Erythroblast (primary cell): ENCODE data around the gene IRX2.

Experiments
- DNase-seq, 2 experiments: peaks; one replicate each; lab custom pipeline; 2025; lab: John Stamatoyannopoulos, UW
- GATA1 ChIP-seq: IDR thresholded peaks from 2 replicates; pipeline ENCODE4 v1.6.1; 2011; ENCODE audit warnings: low read depth, mild to moderate bottlenecking, control low read depth, low read length, moderate library complexity
- POLR2A ChIP-seq: IDR thresholded peaks from 2 replicates; pipeline ENCODE4 v1.6.1; 2011; ENCODE audit warnings: mild to moderate bottlenecking, low read length

IRX2 gene

GRCh38 chr5:2761921-2762488, 10.5 kb upstream of the IRX2 start:
- TF ChIP-seq GATA1 = no peak
- TF ChIP-seq POLR2A = no peak
- no peak for DNase-seq

DNA sequence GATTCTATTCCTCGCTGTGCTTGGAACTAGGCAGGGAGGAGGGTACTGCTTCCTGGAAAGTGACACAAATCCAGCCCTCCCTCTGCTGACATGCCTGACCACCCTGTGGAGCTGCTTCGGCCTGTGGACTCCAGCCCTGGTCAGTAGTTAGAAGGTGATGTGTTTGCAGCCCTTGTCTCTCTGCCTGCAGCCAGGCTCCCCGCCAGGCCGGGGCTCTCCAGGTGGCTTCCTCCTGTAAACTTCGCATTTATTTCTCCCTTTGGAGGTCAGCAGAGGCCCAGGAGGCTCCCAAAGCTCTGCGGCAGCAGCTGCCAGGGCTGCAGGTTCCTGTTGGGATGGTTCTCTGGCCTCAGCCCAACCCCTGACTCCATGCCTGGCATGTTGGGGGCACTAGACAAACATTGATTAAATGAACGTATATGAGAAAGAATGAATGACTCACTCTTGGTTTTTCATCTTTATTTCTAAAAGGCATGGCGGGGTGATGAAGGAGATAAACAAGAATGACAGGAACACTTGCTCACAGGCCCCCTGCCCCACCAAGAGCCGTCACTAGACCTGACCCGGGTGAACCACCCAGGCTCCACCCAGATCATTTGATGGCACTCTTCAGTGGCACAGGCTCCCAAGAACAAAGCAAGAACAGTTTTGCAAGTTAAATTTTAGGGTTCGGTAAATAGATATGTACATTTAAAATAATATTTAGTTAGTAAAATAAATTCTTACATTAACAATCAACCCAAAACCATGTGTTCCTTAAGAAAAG, 8.4 kb upstream of the IRX2 start:
- DNase-seq = no peak
- TF ChIP-seq POLR2A (no peak), GATA1 (no peak)

GRCh38 chr5:2759091-2759490, 7.6 kb upstream of the IRX2 start:
- no peak for DNase-seq
- no peak for TF ChIP-seq POLR2A
- TF ChIP-seq GATA1 = no peak

DNA sequence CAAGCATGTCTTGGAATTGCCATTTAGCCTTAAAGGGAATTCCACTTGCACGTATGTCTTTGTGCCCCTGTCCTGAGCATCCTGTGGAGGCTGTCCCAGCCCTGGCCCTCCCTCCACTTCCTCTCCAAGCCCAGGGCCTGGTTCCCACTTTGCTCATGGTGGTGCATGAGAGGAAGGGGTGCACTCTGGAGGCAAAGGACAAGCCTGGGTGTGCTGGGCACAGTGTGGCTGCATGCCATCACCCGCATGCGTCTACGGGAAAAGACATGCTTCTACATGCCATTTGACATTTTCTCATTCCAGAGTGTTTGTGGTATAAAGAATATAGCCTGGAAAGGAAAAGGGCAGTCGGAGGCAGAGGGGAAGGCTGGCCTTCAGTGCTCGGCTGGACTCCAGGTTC, 7.2 kb upstream of the IRX2 start:
- DNase-seq = no peak
- no peak for TF ChIP-seq POLR2A
- TF ChIP-seq GATA1 = no peak

GRCh38 chr5:2757563-2758351, 6.3 kb upstream of the IRX2 start:
- no peak for DNase-seq
- no peak for TF ChIP-seq GATA1
- no peak for TF ChIP-seq POLR2A

- TF ChIP-seq GATA1 (no peak), POLR2A (no peak)
Observed at GRCh38 chr5:2756211-2757152, 5.0 kb upstream of the IRX2 start.

GRCh38 chr5:2755681-2756171, 4.2 kb upstream of the IRX2 start:
- DNase-seq = no peak
- TF ChIP-seq POLR2A (no peak), GATA1 (no peak)

More at GRCh38 chr5:2756211-2757152, 5.0 kb upstream of the IRX2 start:
- no peak for DNase-seq

DNA sequence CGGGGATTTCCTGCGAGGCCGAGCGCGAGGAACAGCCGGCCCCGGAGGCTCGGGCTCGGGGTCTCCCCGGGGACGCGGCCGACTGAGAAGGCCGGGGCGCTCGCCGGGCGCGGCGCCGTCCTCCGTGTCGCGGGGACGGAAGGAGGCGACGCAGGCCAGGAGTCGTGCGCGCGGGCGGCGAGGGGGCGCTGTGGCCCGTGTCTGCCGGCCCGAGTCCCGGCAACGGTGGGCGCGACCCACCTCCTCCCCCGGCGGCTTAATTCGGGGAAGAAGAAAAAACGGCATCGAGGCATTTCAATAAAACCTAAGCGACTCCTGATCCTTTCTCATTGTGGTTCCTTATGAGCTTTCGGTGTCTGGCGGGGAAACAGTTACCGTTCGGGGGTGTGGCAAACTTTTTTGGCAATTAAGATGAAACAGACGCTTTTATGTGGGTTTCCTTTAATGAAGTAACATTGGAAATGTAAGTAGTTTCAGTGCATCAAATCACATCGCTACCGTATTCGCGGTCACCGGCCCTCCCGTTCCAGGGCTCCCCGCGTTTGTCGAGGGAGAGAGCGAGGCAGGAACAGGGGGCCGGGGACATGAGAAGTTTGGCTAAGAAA, 3.7 kb upstream of the IRX2 start:
- DNase-seq = no peak
- TF ChIP-seq GATA1 = no peak
- TF ChIP-seq POLR2A = no peak

GRCh38 chr5:2754581-2755075, 3.2 kb upstream of the IRX2 start:
- TF ChIP-seq GATA1 = no peak
- TF ChIP-seq POLR2A = no peak
- no peak for DNase-seq

GRCh38 chr5:2753452-2754420, 2.3 kb upstream of the IRX2 start:
- no peak for DNase-seq
- TF ChIP-seq POLR2A (no peak), GATA1 (no peak)

DNA sequence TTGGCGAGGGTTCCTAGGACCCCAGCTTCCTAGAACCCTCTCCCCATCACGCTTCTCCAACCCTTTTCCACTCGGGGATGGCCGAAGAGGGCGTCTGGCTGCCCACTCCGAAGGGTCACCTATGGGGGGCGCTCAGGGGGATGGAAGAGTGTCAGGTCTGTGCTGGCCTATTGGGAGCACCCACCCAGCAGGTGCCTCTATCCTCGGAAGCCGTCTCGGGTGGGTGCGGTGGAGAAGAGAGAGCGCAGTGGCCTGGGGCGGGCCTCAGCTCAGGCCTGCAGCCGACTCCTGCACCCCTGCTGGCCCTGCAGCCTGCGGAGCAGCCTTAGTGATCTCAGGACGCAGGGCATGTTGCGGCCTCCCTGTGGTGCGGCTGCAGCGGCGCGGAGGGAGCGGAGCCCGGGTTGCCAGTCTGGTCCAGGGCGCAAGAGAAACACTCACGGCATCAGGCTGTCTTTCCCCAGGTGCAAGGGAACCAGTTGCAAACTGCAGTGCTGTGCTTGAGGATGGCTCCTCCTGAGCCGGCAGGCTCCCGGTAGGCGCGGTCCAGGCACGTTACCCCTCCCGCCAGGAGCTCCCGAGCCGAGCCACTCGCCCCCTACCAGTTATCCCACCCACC, 1.5 kb upstream of the IRX2 start:
- TF ChIP-seq POLR2A (no peak), GATA1 (no peak)

More for the DNA sequence above, 1.5 kb upstream of the IRX2 start:
- no peak for DNase-seq
